ENCODE results near the gene ARHGEF28. TPM values are rescaled to one million over a fixed set of nuclear protein-coding genes. Genes with fewer than 3 reads are reported as not detected.

ARHGEF28 gene
- total RNA-seq, 3 donors from 2014 or later (not counting 1 experiment from before 2014, with no cell fraction given), result 2.3 to 7.1 (median 5.8) TPM

- no peaks in the 10 kb centered on the region for H3K4me1 Mint-ChIP-seq
- no peak overlapping the region for H3K27ac Mint-ChIP-seq
- Histone ChIP-seq H3K27me3 (ENCODE audit: control insufficient read depth, insufficient read depth, low read length) (no peaks in the 10 kb centered on the region), H3K9me3 (ENCODE audit: control insufficient read depth, insufficient read depth, low read length) (no peaks in the 10 kb centered on the region), H3K4me3 (ENCODE audit: low read length) (no peak overlapping the region), H3K36me3 (ENCODE audit: control insufficient read depth, insufficient read depth, low read length) (no peaks in the 10 kb centered on the region), H3K27ac (ENCODE audit: low read length) (no peak overlapping the region), H3K4me1 (ENCODE audit: control insufficient read depth, insufficient read depth, low read length) (no peaks in the 10 kb centered on the region)
- DNase-seq (no peak), ATAC-seq (no peak)
- TF ChIP-seq, protein P1, sequence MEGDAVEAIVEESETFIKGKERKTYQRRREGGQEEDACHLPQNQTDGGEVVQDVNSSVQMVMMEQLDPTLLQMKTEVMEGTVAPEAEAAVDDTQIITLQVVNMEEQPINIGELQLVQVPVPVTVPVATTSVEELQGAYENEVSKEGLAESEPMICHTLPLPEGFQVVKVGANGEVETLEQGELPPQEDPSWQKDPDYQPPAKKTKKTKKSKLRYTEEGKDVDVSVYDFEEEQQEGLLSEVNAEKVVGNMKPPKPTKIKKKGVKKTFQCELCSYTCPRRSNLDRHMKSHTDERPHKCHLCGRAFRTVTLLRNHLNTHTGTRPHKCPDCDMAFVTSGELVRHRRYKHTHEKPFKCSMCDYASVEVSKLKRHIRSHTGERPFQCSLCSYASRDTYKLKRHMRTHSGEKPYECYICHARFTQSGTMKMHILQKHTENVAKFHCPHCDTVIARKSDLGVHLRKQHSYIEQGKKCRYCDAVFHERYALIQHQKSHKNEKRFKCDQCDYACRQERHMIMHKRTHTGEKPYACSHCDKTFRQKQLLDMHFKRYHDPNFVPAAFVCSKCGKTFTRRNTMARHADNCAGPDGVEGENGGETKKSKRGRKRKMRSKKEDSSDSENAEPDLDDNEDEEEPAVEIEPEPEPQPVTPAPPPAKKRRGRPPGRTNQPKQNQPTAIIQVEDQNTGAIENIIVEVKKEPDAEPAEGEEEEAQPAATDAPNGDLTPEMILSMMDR (IDR thresholded peaks at IDR 0.05), result no peak
- no peak overlapping the region for H3K4me3 Mint-ChIP-seq
- H3K27me3 Mint-ChIP-seq (ENCODE audit: low read depth in 2 of 2), result peaks cover 10 to 14% of the 10 kb centered on the region in 2 donors
- intact Hi-C loops (cut with micrococcal nuclease), result no loop called here
- 0% methylated on average over 1 of the region's 3 CpGs for WGBS (ENCODE audit: insufficient coverage)
- H3K36me3 Mint-ChIP-seq, result no peaks in the 10 kb centered on the region
- no peaks in the 10 kb centered on the region for H3K9me3 Mint-ChIP-seq
Measured at GRCh38 chr5:73948720-73949119, 322.7 kb downstream of the ARHGEF28 start.

GRCh38 chr5:73950441-73950873, 324.5 kb downstream of the ARHGEF28 start:
- intact Hi-C loops (cut with micrococcal nuclease), result no loop called here
- Mint-ChIP-seq H3K4me3 (no peak overlapping the region), H3K27me3 (ENCODE audit: low read depth in 2 of 2) (peaks cover 10 to 14% of the 10 kb centered on the region in 2 donors), H3K4me1 (no peaks in the 10 kb centered on the region), H3K27ac (no peak overlapping the region), H3K9me3 (no peaks in the 10 kb centered on the region), H3K36me3 (no peaks in the 10 kb centered on the region)
- H3K36me3 ChIP-seq (ENCODE audit: control insufficient read depth, insufficient read depth, low read length), result no peaks in the 10 kb centered on the region
- DNase-seq, result no peak
- TF ChIP-seq, protein P1 (IDR thresholded peaks at IDR 0.05), result no peak
- no peak overlapping the region for H3K27ac ChIP-seq (ENCODE audit: low read length)
- H3K4me1 ChIP-seq (ENCODE audit: control insufficient read depth, insufficient read depth, low read length), result no peaks in the 10 kb centered on the region
- no peaks in the 10 kb centered on the region for H3K9me3 ChIP-seq (ENCODE audit: control insufficient read depth, insufficient read depth, low read length)
- no peaks in the 10 kb centered on the region for H3K27me3 ChIP-seq (ENCODE audit: control insufficient read depth, insufficient read depth, low read length)
- no peak overlapping the region for H3K4me3 ChIP-seq (ENCODE audit: low read length)
- 22% methylated on average over 3 of the region's 3 CpGs for WGBS (ENCODE audit: insufficient coverage)
- ATAC-seq, result no peak

GRCh38 chr5:73950912-73951430, 325.0 kb downstream of the ARHGEF28 start:
- Mint-ChIP-seq H3K27ac (no peak overlapping the region), H3K36me3 (no peaks in the 10 kb centered on the region), H3K4me1 (no peaks in the 10 kb centered on the region), H3K27me3 (ENCODE audit: low read depth in 2 of 2) (peaks cover 10 to 14% of the 10 kb centered on the region in 2 donors), H3K9me3 (no peaks in the 10 kb centered on the region), H3K4me3 (no peak overlapping the region)
- intact Hi-C loops (cut with micrococcal nuclease), result no loop called here
- no peak for DNase-seq
- no peaks in the 10 kb centered on the region for H3K4me1 ChIP-seq (ENCODE audit: control insufficient read depth, insufficient read depth, low read length)
- no peaks in the 10 kb centered on the region for H3K36me3 ChIP-seq (ENCODE audit: control insufficient read depth, insufficient read depth, low read length)
- TF ChIP-seq, protein P1 (IDR thresholded peaks at IDR 0.05), result no peak
- H3K4me3 ChIP-seq (ENCODE audit: low read length), result no peak overlapping the region
- no peaks in the 10 kb centered on the region for H3K9me3 ChIP-seq (ENCODE audit: control insufficient read depth, insufficient read depth, low read length)
- WGBS (ENCODE audit: insufficient coverage), result 89% methylated on average over 3 of the region's 3 CpGs
- ATAC-seq, result no peak
- no peaks in the 10 kb centered on the region for H3K27me3 ChIP-seq (ENCODE audit: control insufficient read depth, insufficient read depth, low read length)
- no peak overlapping the region for H3K27ac ChIP-seq (ENCODE audit: low read length)

DNA sequence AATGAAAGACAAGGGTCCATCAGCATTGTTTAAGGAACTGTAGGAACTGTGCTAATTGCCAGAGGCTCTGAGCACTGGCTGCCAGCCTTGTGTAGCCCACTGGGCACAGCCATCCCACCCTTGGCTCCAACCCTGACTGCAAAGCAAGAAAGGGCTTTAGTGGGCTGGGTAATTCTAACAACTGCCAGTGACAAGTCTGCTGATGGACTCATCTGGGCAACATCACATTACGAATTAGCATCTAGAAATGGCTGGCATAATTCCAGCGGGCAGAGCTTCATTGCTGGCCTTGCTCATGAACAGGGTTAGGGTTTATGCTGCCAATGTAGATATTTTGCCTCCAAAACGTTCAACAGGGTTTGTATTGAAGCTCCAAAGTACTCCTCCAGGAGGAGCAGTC, 326.9 kb downstream of the ARHGEF28 start:
- peaks cover 17 to 19% of the 10 kb centered on the region in 2 donors for H3K27me3 Mint-ChIP-seq (ENCODE audit: low read depth in 2 of 2)
- no peak overlapping the region for H3K4me3 Mint-ChIP-seq
- H3K36me3 Mint-ChIP-seq, result no peaks in the 10 kb centered on the region
- no peaks in the 10 kb centered on the region for H3K36me3 ChIP-seq (ENCODE audit: control insufficient read depth, insufficient read depth, low read length)
- no peak overlapping the region for H3K4me3 ChIP-seq (ENCODE audit: low read length)
- intact Hi-C loops (cut with micrococcal nuclease), result no loop called here
- no peaks in the 10 kb centered on the region for H3K9me3 ChIP-seq (ENCODE audit: control insufficient read depth, insufficient read depth, low read length)
- H3K4me1 Mint-ChIP-seq, result no peaks in the 10 kb centered on the region
- H3K4me1 ChIP-seq (ENCODE audit: control insufficient read depth, insufficient read depth, low read length), result no peaks in the 10 kb centered on the region
- no peak overlapping the region for H3K27ac ChIP-seq (ENCODE audit: low read length)
- no peaks in the 10 kb centered on the region for H3K9me3 Mint-ChIP-seq
- 84% methylated on average over 3 of the region's 3 CpGs for WGBS (ENCODE audit: insufficient coverage)
- ATAC-seq, result no peak
- DNase-seq, result no peak
- TF ChIP-seq, protein P1 (IDR thresholded peaks at IDR 0.05), result no peak
- H3K27ac Mint-ChIP-seq, result no peak overlapping the region
- H3K27me3 ChIP-seq (ENCODE audit: control insufficient read depth, insufficient read depth, low read length), result no peaks in the 10 kb centered on the region
